ENCODE results near the gene RALGPS1. TPM values are rescaled to one million over a fixed set of nuclear protein-coding genes. Genes with fewer than 3 reads are reported as not detected.

Gene RALGPS1
- total and polyA plus RNA-seq, 2 of the 13 experiments (the other 11 are each of a cell fraction or from before 2014, with no cell fraction given) = 3.7 to 6.5 TPM

GRCh38 chr9:127185931-127186781 is 271.6 kb downstream of the RALGPS1 start (continued):
- TF ChIP-seq HDAC1 (CRISPR knock-in tag; IDR thresholded peaks at IDR 0.05) (peak; percentile 32; the same call in 1 of the 2 replicates), ZNF446 (CRISPR knock-in tag; IDR thresholded peaks at IDR 0.05) (no peak), LCORL (IDR thresholded peaks at IDR 0.05) (no peak), LCORL (CRISPR knock-in tag; IDR thresholded peaks at IDR 0.05) (no peak), ZNF230 (CRISPR knock-in tag; IDR thresholded peaks at IDR 0.05) (no peak), NFE2 (CRISPR knock-in tag; IDR thresholded peaks at IDR 0.05) (no peak), CHD2 (IDR thresholded peaks at IDR 0.05; ENCODE audit: low read depth, low read length) (no peak), USF2 (IDR thresholded peaks at IDR 0.05; ENCODE audit: low read depth, low read length) (peak; percentile 72; the same call in 1 of the 2 replicates), USF2 (CRISPR knock-in tag; IDR thresholded peaks at IDR 0.05; ENCODE audit: borderline replicate concordance) (peak; percentile 36; the same call in 1 of the 2 replicates), AHR (CRISPR knock-in tag; IDR thresholded peaks at IDR 0.05) (no peak), NBN (conservative IDR thresholded peaks at IDR 0.05) (no peak), ZMAT5 (CRISPR knock-in tag; IDR thresholded peaks at IDR 0.05; ENCODE audit: borderline replicate concordance, low read depth) (no peak), ZNF430 (CRISPR knock-in tag; IDR thresholded peaks at IDR 0.05) (no peak), SMAD3 (CRISPR knock-in tag; IDR thresholded peaks at IDR 0.05) (no peak), ELF1 (CRISPR knock-in tag; IDR thresholded peaks at IDR 0.05) (peak; percentile 55)
- TF ChIP-seq, protein P1, sequence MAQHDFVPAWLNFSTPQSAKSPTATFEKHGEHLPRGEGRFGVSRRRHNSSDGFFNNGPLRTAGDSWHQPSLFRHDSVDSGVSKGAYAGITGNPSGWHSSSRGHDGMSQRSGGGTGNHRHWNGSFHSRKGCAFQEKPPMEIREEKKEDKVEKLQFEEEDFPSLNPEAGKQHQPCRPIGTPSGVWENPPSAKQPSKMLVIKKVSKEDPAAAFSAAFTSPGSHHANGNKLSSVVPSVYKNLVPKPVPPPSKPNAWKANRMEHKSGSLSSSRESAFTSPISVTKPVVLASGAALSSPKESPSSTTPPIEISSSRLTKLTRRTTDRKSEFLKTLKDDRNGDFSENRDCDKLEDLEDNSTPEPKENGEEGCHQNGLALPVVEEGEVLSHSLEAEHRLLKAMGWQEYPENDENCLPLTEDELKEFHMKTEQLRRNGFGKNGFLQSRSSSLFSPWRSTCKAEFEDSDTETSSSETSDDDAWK (CRISPR knock-in tag; IDR thresholded peaks at IDR 0.05) = no peak
- TF ChIP-seq, protein P2, sequence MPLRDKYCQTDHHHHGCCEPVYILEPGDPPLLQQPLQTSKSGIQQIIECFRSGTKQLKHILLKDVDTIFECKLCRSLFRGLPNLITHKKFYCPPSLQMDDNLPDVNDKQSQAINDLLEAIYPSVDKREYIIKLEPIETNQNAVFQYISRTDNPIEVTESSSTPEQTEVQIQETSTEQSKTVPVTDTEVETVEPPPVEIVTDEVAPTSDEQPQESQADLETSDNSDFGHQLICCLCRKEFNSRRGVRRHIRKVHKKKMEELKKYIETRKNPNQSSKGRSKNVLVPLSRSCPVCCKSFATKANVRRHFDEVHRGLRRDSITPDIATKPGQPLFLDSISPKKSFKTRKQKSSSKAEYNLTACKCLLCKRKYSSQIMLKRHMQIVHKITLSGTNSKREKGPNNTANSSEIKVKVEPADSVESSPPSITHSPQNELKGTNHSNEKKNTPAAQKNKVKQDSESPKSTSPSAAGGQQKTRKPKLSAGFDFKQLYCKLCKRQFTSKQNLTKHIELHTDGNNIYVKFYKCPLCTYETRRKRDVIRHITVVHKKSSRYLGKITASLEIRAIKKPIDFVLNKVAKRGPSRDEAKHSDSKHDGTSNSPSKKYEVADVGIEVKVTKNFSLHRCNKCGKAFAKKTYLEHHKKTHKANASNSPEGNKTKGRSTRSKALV (CRISPR knock-in tag; IDR thresholded peaks at IDR 0.05) = no peak
- TF ChIP-seq, protein P3, sequence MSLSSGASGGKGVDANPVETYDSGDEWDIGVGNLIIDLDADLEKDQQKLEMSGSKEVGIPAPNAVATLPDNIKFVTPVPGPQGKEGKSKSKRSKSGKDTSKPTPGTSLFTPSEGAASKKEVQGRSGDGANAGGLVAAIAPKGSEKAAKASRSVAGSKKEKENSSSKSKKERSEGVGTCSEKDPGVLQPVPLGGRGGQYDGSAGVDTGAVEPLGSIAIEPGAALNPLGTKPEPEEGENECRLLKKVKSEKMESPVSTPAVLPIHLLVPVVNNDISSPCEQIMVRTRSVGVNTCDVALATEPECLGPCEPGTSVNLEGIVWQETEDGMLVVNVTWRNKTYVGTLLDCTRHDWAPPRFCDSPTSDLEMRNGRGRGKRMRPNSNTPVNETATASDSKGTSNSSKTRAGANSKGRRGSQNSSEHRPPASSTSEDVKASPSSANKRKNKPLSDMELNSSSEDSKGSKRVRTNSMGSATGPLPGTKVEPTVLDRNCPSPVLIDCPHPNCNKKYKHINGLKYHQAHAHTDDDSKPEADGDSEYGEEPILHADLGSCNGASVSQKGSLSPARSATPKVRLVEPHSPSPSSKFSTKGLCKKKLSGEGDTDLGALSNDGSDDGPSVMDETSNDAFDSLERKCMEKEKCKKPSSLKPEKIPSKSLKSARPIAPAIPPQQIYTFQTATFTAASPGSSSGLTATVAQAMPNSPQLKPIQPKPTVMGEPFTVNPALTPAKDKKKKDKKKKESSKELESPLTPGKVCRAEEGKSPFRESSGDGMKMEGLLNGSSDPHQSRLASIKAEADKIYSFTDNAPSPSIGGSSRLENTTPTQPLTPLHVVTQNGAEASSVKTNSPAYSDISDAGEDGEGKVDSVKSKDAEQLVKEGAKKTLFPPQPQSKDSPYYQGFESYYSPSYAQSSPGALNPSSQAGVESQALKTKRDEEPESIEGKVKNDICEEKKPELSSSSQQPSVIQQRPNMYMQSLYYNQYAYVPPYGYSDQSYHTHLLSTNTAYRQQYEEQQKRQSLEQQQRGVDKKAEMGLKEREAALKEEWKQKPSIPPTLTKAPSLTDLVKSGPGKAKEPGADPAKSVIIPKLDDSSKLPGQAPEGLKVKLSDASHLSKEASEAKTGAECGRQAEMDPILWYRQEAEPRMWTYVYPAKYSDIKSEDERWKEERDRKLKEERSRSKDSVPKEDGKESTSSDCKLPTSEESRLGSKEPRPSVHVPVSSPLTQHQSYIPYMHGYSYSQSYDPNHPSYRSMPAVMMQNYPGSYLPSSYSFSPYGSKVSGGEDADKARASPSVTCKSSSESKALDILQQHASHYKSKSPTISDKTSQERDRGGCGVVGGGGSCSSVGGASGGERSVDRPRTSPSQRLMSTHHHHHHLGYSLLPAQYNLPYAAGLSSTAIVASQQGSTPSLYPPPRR (CRISPR knock-in tag; IDR thresholded peaks at IDR 0.05; ENCODE audit: borderline replicate concordance) = no peak

Data from HepG2 (cell line).